ENCODE data around the gene PRKD1.

PRKD1 gene

GRCh38 chr14:29643433-29644211 is 284.0 kb downstream of the PRKD1 start:
- DNase-seq (ENCODE audit: low spot score): no peak
- in situ Hi-C loops (cut with MboI; ENCODE audit: low sequenced_read_pairs, unreplicated experiment): no loop called here
- TF ChIP-seq CTCF (IDR thresholded peaks at IDR 0.05; ENCODE audit: borderline replicate concordance, control extremely low read depth, extremely low read depth, insufficient read depth, missing control alignments): no peak

- no peak for DNase-seq (ENCODE audit: low spot score)
- TF ChIP-seq CTCF (IDR thresholded peaks at IDR 0.05; ENCODE audit: borderline replicate concordance, control extremely low read depth, extremely low read depth, insufficient read depth, missing control alignments): no peak
- in situ Hi-C loops (cut with MboI; ENCODE audit: low sequenced_read_pairs, unreplicated experiment): no loop called here
Observed at GRCh38 chr14:29637411-29637810, 290.2 kb downstream of the PRKD1 start.

DNA sequence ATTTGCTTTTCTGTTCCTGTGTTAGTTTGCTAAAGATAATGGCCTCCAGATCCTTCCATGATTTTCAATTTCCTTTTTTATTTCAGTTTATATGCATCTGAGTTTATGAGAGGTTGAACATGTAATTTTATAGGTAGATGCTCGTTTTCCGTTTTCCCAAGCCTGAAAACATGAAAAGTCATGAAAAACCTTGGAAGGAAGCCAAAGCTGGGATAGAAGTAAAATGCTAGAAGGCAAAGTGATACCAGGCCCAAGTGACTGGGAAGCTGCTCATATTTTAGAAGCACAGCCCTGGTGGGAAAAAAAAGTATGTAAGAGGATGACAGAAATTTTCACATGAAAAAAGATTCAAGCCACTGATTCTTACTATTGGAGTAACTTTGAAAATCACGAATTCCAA is 290.8 kb downstream of the PRKD1 start:
- no peak for TF ChIP-seq CTCF (IDR thresholded peaks at IDR 0.05; ENCODE audit: borderline replicate concordance, control extremely low read depth, extremely low read depth, insufficient read depth, missing control alignments)
- DNase-seq (ENCODE audit: low spot score): no peak
- in situ Hi-C loops (cut with MboI; ENCODE audit: low sequenced_read_pairs, unreplicated experiment): no loop called here

GRCh38 chr14:29630566-29631160 is 297.0 kb downstream of the PRKD1 start:
- no peak for DNase-seq (ENCODE audit: low spot score)
- in situ Hi-C loops (cut with MboI; ENCODE audit: low sequenced_read_pairs, unreplicated experiment): no loop called here
- TF ChIP-seq CTCF (IDR thresholded peaks at IDR 0.05; ENCODE audit: borderline replicate concordance, control extremely low read depth, extremely low read depth, insufficient read depth, missing control alignments): no peak

DNA sequence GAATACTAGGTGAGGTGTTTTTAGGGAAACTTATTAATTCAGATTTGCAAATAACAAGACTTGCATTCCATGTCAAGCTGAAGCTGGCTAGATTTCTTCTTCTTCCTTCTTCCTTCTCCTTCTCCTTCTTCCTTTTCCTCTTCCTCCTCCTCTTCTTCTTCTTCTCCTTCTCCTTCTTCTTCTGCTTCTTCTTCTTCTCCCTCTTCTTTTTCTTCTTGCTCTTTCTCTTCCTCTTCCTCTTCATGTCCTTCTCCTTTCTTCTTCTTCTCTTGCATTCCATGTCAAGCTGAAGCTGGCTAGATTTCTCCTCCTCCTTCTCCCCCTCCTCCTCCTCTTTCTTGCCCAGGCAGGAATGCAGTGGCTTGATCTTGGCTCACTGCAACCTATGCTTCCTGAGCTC is 297.8 kb downstream of the PRKD1 start:
- no peak for DNase-seq (ENCODE audit: low spot score)
- in situ Hi-C loops (cut with MboI; ENCODE audit: low sequenced_read_pairs, unreplicated experiment): no loop called here
- TF ChIP-seq CTCF (IDR thresholded peaks at IDR 0.05; ENCODE audit: borderline replicate concordance, control extremely low read depth, extremely low read depth, insufficient read depth, missing control alignments): no peak

GRCh38 chr14:29627137-29627536 is 300.5 kb downstream of the PRKD1 start:
- DNase-seq (ENCODE audit: low spot score): no peak
- TF ChIP-seq CTCF (IDR thresholded peaks at IDR 0.05; ENCODE audit: borderline replicate concordance, control extremely low read depth, extremely low read depth, insufficient read depth, missing control alignments): no peak
- in situ Hi-C loops (cut with MboI; ENCODE audit: low sequenced_read_pairs, unreplicated experiment): no loop called here

Data from GM13976 (cell line).